ENCODE measurements around the gene ZNF654.

Gene ZNF654

GRCh38 chr3:88030210-88030609, 28.8 kb upstream of the ZNF654 start:
- H3K4me3 ChIP-seq (replicated peaks; ENCODE audit: low read depth, low read length): no peak overlapping the region
- TF ChIP-seq CTCF (IDR thresholded peaks at IDR 0.05; ENCODE audit: low read length, missing control alignments): no peak

GRCh38 chr3:88031642-88032077, 27.4 kb upstream of the ZNF654 start:
- no peak for TF ChIP-seq CTCF (IDR thresholded peaks at IDR 0.05; ENCODE audit: low read length, missing control alignments)
- peak; percentile 36 for DNase-seq (ENCODE audit: low read depth)
- H3K4me3 ChIP-seq (replicated peaks; ENCODE audit: low read depth, low read length): peak overlapping the region; percentile 43

More at GRCh38 chr3:88030210-88030609, 28.8 kb upstream of the ZNF654 start:
- no peak for DNase-seq (ENCODE audit: low read depth)

GRCh38 chr3:88032245-88032644, 26.8 kb upstream of the ZNF654 start:
- TF ChIP-seq CTCF (IDR thresholded peaks at IDR 0.05; ENCODE audit: low read length, missing control alignments): no peak
- no peak for DNase-seq (ENCODE audit: low read depth)
- H3K4me3 ChIP-seq (replicated peaks; ENCODE audit: low read depth, low read length): peak overlapping the region; percentile 43

GRCh38 chr3:88033079-88033478, 26.0 kb upstream of the ZNF654 start:
- TF ChIP-seq CTCF (IDR thresholded peaks at IDR 0.05; ENCODE audit: low read length, missing control alignments): no peak
- H3K4me3 ChIP-seq (replicated peaks; ENCODE audit: low read depth, low read length): no peak overlapping the region
- no peak for DNase-seq (ENCODE audit: low read depth)

DNA sequence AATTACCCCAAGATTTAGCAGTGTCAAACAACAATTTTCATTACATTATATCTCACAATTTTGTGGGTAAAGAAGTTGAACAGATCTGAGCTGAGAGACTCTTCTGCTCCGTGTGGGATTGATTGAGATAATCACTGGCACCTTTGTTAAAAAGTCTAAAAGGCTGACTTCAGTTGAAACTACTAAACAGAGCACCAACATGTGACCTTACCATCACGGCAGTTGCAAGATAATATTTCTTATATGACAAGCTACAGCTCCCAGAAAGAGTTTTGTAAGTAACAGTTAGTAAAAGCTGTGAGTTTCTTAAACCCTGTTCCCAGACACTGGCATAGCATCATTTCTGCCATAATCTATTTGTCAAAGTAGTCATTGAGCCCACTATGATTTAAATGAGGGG, 25.2 kb upstream of the ZNF654 start:
- no peak for DNase-seq (ENCODE audit: low read depth)
- TF ChIP-seq CTCF (IDR thresholded peaks at IDR 0.05; ENCODE audit: low read length, missing control alignments): no peak
- H3K4me3 ChIP-seq (replicated peaks; ENCODE audit: low read depth, low read length): no peak overlapping the region

- no peak for TF ChIP-seq CTCF (IDR thresholded peaks at IDR 0.05; ENCODE audit: low read length, missing control alignments)
- no peak for DNase-seq (ENCODE audit: low read depth)
- no peak overlapping the region for H3K4me3 ChIP-seq (replicated peaks; ENCODE audit: low read depth, low read length)
Measured at GRCh38 chr3:88034491-88035275, 24.4 kb upstream of the ZNF654 start.

GRCh38 chr3:88036221-88036620, 22.8 kb upstream of the ZNF654 start:
- no peak overlapping the region for H3K4me3 ChIP-seq (replicated peaks; ENCODE audit: low read depth, low read length)
- TF ChIP-seq CTCF (IDR thresholded peaks at IDR 0.05; ENCODE audit: low read length, missing control alignments): no peak

More at GRCh38 chr3:88036221-88036620, 22.8 kb upstream of the ZNF654 start:
- DNase-seq (ENCODE audit: low read depth): no peak

All from fibroblast of pulmonary artery (primary cell).